ENCODE data around the gene HS1BP3.

GRCh38 chr2:20670315-20671035 lies 19.6 kb upstream of the HS1BP3 start:
- TF ChIP-seq KLF16 (CRISPR knock-in tag; IDR thresholded peaks at IDR 0.05) (no peak), ZNF292 (CRISPR knock-in tag; IDR thresholded peaks at IDR 0.05; ENCODE audit: borderline replicate concordance, low read depth) (no peak), USF2 (IDR thresholded peaks at IDR 0.05; ENCODE audit: low read depth, low read length) (no peak), USF2 (CRISPR knock-in tag; IDR thresholded peaks at IDR 0.05; ENCODE audit: borderline replicate concordance) (no peak), SMARCE1 (IDR thresholded peaks at IDR 0.05; ENCODE audit: borderline replicate concordance) (no peak), DNMT3B (CRISPR knock-in tag; conservative IDR thresholded peaks at IDR 0.05) (no peak), ARID2 (CRISPR knock-in tag; IDR thresholded peaks at IDR 0.05; ENCODE audit: borderline replicate concordance) (no peak), ZNF737 (CRISPR knock-in tag; IDR thresholded peaks at IDR 0.05; ENCODE audit: borderline replicate concordance) (no peak), ZXDC (CRISPR knock-in tag; IDR thresholded peaks at IDR 0.05) (no peak), SMC3 (IDR thresholded peaks at IDR 0.05; ENCODE audit: low read length) (no peak), CTCF (CRISPR knock-in tag; IDR thresholded peaks at IDR 0.05) (no peak), HMGXB4 (CRISPR knock-in tag; IDR thresholded peaks at IDR 0.05; ENCODE audit: borderline replicate concordance in 1 of 2, low read depth in 1 of 2) (no peak), ZNF776 (CRISPR knock-in tag; IDR thresholded peaks at IDR 0.05) (no peak)

All from HepG2 (cell line).